Panc1 (cell line): ENCODE measurements around the gene WDR70. TPM values are rescaled to one million over a fixed set of nuclear protein-coding genes. Genes with fewer than 3 reads are reported as not detected.

Experiments used
- ATAC-seq: fragments of 200-7000 bp; cut with Tn5 transposase; 2 replicates; pipeline ENCODE4 v1.9.1; 2020; ENCODE audit warnings: mild to moderate bottlenecking, moderate library complexity
- BruUV-seq: library from RNA; stranded (reverse); fragments of 400-500 nt; replicated peaks from 2 replicates; lab custom pipeline; 2021; lab: Mats Ljungman, UMichigan
- CTCF ChIA-PET: fragments of 300-600 bp; sonication (Branson Sonifier 250); formaldehyde crosslinking; loops from one replicate; lab custom pipeline; 2022; ENCODE audit warnings: antibody characterized with exemption; lab: Charles Lee
- POLR2A ChIA-PET: fragments of 300-600 bp; sonication (Branson Sonifier 250); formaldehyde crosslinking; loops from one replicate; lab custom pipeline; 2022; ENCODE audit warnings: antibody characterized with exemption; lab: Charles Lee
- DNase-seq: peaks from one replicate; pipeline ENCODE4 v3.0.0-alpha.2; 2010; ENCODE audit warnings: low read depth, low spot score
- H3K27ac ChIP-seq: 2 replicates; pipeline ENCODE4 v1.5.1; 2011; ENCODE audit warnings: mild to moderate bottlenecking, low read length, inconsistent platforms
- H3K27me3 ChIP-seq: fragments of 200-500 bp; sonication (Bioruptor generic); 2 replicates; pipeline ENCODE4 v1.6.0; 2014; ENCODE audit warnings: low read length, inconsistent platforms; ENCODE audit not compliant: control insufficient read depth, insufficient read depth
- H3K36me3 ChIP-seq: fragments of 200-500 bp; sonication (Bioruptor generic); 2 replicates; pipeline ENCODE4 v1.5.1; 2014; ENCODE audit warnings: inconsistent platforms, mild to moderate bottlenecking, low read length, moderate library complexity; ENCODE audit not compliant: control insufficient read depth, insufficient read depth
- H3K4me1 ChIP-seq: 2 replicates; pipeline ENCODE4 v1.5.1; 2011; ENCODE audit warnings: inconsistent platforms, mild to moderate bottlenecking, low read length, moderate library complexity; ENCODE audit not compliant: control insufficient read depth, insufficient read depth
- H3K4me3 ChIP-seq, 2 experiments: 2 replicates each; pipeline ENCODE4 v1.5.1; 2011 to 2012; ENCODE audit warnings: low read depth in 2 of 2, low read length in 2 of 2, mild to moderate bottlenecking in 2 of 2, inconsistent platforms in 1 of 2, moderate library complexity in 1 of 2
- H3K9me3 ChIP-seq: fragments of 200-500 bp; sonication (Bioruptor generic); 2 replicates; pipeline ENCODE4 v1.5.1; 2014; ENCODE audit warnings: low read depth, mild to moderate bottlenecking, inconsistent platforms, low read length, moderate library complexity; ENCODE audit not compliant: control insufficient read depth, insufficient read depth
- CTCF ChIP-seq: fragments of 450-650 bp; IDR thresholded peaks from 2 replicates; pipeline ENCODE4 v1.5.1; 2017; ENCODE audit warnings: mild to moderate bottlenecking
- POLR2AphosphoS5 ChIP-seq: IDR thresholded peaks from 2 replicates; pipeline ENCODE4 v1.6.1; 2012; ENCODE audit warnings: mild to moderate bottlenecking, low read depth, low read length, moderate library complexity
- SIN3A ChIP-seq: IDR thresholded peaks from 2 replicates; pipeline ENCODE4 v1.6.1; 2012; ENCODE audit warnings: low read depth, mild to moderate bottlenecking, low read length, moderate library complexity, borderline replicate concordance; ENCODE audit not compliant: insufficient read depth
- TCF7L2 ChIP-seq: IDR thresholded peaks from 2 replicates; pipeline ENCODE4 v1.6.1; 2011; ENCODE audit warnings: mild to moderate bottlenecking, low read depth, low read length, inconsistent platforms
- in situ Hi-C: cut with HindIII; loops from 2 replicates; pipeline ENCODE4 v1.10.0; 2016; ENCODE audit warnings: low sequenced_read_pairs, low pct_unique_long_range_greater_than_20kb
- intact Hi-C: fragments of 100-400 bp; cut with micrococcal nuclease; formaldehyde crosslinking; loops from one replicate; pipeline ENCODE4 v1.10.0; 2022; ENCODE audit not compliant: unreplicated experiment
- total RNA-seq: library from RNA; stranded (reverse); gene quantifications from one replicate; pipeline ENCODE4 v1.2.1, GENCODE V29; 2021; ENCODE audit not compliant: unreplicated experiment
- TF ChIP-seq, protein P1 (sequence below), 2 experiments: IDR thresholded peaks; 2 replicates each; pipeline ENCODE4 v1.6.1; 2011 to 2012; ENCODE audit warnings: low read depth in 2 of 2, control low read depth in 1 of 2, low read length in 1 of 2, mild to moderate bottlenecking in 1 of 2, moderate library complexity in 1 of 2; ENCODE audit not compliant: insufficient read depth in 1 of 2

Gene WDR70
- total RNA-seq, 1 experiment from 2014 or later: 29.5 TPM

GRCh38 chr5:37598733-37599132, 219.6 kb downstream of the WDR70 start:
- DNase-seq (no peak), ATAC-seq (no peak)
- intact Hi-C loops: no loop called here
- H3K27ac ChIP-seq: no peak overlapping the region
- ChIA-PET POLR2A (no interaction called here), CTCF (no interaction called here)
- no peak overlapping the region for H3K4me3 ChIP-seq
- H3K36me3 ChIP-seq: no peaks in the 10 kb centered on the region
- H3K9me3 ChIP-seq: no peaks in the 10 kb centered on the region
- BruUV-seq: no TSS peak
- no peaks in the 10 kb centered on the region for H3K4me1 ChIP-seq
- no peak for TF ChIP-seq POLR2AphosphoS5
- no peak for TF ChIP-seq CTCF
- TF ChIP-seq TCF7L2: no peak
- TF ChIP-seq, protein P1, sequence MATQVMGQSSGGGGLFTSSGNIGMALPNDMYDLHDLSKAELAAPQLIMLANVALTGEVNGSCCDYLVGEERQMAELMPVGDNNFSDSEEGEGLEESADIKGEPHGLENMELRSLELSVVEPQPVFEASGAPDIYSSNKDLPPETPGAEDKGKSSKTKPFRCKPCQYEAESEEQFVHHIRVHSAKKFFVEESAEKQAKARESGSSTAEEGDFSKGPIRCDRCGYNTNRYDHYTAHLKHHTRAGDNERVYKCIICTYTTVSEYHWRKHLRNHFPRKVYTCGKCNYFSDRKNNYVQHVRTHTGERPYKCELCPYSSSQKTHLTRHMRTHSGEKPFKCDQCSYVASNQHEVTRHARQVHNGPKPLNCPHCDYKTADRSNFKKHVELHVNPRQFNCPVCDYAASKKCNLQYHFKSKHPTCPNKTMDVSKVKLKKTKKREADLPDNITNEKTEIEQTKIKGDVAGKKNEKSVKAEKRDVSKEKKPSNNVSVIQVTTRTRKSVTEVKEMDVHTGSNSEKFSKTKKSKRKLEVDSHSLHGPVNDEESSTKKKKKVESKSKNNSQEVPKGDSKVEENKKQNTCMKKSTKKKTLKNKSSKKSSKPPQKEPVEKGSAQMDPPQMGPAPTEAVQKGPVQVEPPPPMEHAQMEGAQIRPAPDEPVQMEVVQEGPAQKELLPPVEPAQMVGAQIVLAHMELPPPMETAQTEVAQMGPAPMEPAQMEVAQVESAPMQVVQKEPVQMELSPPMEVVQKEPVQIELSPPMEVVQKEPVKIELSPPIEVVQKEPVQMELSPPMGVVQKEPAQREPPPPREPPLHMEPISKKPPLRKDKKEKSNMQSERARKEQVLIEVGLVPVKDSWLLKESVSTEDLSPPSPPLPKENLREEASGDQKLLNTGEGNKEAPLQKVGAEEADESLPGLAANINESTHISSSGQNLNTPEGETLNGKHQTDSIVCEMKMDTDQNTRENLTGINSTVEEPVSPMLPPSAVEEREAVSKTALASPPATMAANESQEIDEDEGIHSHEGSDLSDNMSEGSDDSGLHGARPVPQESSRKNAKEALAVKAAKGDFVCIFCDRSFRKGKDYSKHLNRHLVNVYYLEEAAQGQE (IDR thresholded peaks at IDR 0.05; ENCODE audit: insufficient read depth in 1 of 2, low read depth in 2 of 2, low read length in 1 of 2): no peak
- TF ChIP-seq SIN3A: no peak
- in situ Hi-C loops: no loop called here
- H3K27me3 ChIP-seq: no peaks in the 10 kb centered on the region

- Histone ChIP-seq H3K36me3 (no peaks in the 10 kb centered on the region), H3K27ac (no peak overlapping the region), H3K27me3 (no peaks in the 10 kb centered on the region), H3K9me3 (no peaks in the 10 kb centered on the region), H3K4me1 (no peaks in the 10 kb centered on the region), H3K4me3 (no peak overlapping the region)
- POLR2A ChIA-PET: no interaction called here
- in situ Hi-C loops: no loop called here
- no peak for DNase-seq
- intact Hi-C loops: no loop called here
- CTCF ChIA-PET: no interaction called here
- ATAC-seq: no peak
- no TSS peak for BruUV-seq
- TF ChIP-seq, protein P1 (IDR thresholded peaks at IDR 0.05; ENCODE audit: insufficient read depth in 1 of 2, low read depth in 2 of 2, low read length in 1 of 2): no peak
Measured at GRCh38 chr5:37601163-37601562, 222.0 kb downstream of the WDR70 start.
